GM19467 (cell line): ENCODE data around the gene IGFBP1.

Experiments used
- ATAC-seq: cut with Tn5 transposase; IDR thresholded peaks from one replicate; pipeline ENCODE4 v1.9.1; 2021; ENCODE audit warnings: mild to moderate bottlenecking, moderate library complexity; ENCODE audit not compliant: unreplicated experiment

The IGFBP1 gene

DNA sequence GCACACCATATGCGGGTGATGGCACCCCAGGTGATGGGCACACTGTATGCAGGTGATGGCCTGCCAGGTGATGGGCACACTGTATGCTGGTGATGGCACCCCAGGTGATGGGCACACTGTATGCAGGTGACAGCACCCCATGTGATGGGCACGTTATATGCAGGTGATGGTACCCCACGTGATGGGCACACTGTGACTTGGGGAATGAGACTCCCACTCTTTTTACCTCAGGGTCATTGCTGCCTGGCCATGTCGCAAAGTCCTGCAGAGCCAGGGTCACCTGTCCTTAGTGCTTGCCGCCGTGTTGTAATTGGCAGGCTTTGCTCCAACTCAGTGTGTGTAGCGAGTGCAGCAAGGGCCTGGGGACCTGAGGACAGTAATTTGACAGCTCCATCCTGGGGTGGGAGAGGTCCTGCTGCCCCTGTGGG is 7.8 kb upstream of the IGFBP1 start:
- no peak for ATAC-seq

DNA sequence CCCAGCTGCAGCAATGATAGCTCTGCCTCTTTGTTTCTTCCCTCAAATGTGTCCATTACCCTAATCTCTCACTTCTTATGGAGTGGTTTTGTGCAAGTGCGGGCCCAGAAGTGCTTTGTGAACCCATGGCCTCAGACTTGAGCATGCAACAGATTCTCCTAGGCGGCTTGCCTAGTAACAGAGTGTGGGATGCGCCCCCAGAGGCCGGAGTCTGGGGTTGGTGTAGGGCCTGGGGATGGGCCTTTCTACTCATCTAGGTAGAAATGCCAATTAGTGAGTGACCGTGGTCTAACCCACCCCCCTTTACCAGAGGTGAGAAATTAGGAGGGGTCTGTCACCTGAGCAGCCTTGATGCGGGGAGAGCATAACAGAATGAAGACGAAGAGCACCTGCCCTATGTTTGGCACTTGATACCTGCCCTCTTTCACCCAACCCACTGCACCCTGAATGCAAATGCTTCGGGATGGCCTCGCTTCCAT is 7.0 kb upstream of the IGFBP1 start:
- ATAC-seq: no peak

DNA sequence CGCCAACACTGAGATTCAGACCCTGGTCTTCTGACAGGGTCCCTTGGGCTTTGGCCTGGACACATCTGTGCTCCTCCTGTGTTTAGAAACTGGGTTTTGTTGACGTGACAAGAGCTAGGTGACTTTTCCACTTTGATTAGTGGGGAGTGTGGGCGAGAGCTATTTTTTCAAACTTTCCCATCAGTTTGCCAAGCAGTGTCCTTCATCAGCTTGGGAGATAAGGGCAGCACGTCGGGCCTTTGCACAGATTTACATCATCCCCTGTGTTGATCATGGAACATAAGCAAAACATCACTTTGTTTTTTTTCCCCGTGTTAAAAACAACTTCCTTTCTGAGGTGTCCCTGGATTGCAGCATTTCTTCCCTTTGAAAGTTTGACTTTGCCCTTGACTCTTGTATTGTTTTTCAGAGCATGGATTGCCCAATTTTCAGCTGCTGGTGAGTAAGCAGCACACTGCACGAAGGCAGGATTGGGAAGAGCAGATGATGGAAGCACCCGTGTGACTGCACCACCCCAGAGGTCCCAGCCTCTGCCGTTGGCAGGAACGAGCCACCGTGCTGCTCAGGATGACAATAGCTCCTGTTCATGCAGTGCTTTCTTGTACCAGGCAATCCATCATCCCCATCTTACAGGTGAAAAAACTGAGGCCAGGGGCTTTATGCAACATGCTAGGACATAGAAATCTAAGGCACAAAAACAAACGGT is 6.4 kb upstream of the IGFBP1 start:
- ATAC-seq: no peak

DNA sequence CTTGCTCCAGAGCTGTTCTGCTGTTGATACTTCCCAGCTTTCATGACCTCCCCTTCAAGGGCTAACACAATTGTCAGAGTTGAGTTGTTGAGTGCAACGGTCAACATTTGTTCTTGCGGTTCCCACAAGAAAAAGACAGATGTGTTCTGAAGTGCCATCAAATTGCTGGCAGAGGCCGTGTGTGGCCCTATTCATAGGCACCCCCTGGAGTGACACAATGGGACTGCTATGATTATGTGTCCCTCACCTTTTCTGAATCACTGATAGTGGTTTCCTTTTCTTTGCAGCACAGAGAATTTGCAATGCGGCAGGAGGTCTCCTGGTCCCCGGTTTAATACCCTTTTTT is 5.8 kb upstream of the IGFBP1 start:
- no peak for ATAC-seq

DNA sequence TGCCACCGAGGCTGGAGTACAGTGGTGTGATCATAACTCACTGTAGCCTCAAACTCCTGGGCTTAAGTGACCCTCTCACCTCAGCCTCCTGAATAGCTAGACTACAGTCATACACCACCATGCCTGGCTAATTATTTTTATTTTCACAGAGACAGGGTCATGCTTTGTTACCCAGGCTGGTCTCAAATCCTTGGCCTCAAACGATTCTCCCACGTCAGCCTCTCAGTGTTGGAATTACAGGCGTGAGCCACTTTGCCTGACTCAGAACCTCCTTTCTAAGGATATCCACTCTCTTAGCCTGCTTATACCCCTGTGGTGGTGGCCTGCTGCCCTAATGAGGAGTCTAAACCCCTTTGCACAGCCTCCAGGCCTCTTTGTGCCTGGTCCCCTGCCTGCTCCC is 4.2 kb upstream of the IGFBP1 start:
- ATAC-seq: no peak

DNA sequence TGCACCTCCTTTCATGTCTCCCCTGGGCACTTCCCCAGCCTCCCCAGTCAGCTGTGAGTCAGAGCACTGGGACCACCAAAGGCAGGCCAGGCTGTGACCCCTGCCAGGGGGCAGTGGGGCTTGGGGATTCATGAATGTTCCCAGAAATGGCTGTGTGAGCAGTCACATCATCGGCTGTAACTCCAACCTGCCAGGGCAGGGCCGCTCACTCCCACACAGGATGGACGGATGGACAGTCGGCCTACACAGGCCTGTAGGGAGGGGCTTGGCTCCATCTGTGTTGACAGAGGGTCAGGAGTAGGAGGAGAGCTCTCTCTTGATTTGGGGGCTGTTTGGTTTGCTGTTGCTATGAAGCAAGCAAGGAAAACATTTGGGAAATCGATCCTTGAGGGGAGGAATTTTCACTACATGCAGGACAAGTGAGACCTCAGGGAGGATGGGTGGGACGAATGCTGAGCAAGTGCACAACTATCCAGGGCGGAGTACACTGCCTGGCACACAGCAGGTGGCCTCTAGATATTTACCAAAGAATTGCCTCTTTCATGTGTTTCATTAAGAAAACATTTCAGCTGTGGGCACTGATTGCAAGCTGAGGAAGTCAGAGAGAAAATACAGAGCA is 2.9 kb upstream of the IGFBP1 start:
- ATAC-seq: no peak

DNA sequence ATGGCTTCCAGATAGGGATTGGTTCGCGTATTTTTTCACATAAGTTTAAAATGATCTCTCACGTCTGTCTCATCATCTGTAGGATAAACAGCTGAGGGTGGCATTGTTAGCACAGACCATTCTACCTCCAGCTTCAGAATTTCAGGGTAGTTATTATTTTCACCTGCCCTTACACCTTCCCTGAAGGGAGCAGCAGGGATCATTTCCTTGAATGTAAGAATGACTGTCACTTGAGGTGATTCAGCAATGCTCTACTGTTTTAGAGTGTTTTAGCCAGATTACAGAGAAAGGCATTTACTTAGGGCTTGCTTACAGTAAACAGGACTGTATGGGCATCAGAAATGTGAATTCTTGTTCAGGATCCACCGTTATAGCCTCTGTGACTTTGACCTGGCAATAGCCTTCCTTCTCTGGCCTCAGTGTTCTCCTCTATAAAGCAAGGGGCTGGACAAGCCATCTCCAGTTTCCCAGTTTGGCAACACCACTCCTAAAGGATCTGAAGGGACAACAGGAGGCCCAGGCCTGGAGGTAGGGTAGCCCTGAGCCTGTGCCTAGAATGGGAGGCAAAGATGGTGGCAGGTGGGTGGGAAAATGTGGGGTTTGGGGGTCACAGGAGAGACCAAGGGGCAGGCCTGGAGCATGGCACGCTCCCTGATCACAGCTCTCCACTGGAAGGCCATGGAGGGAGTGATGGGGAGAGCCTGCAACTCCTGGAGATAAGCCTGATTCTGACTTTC is 1.2 kb upstream of the IGFBP1 start:
- no peak for ATAC-seq

DNA sequence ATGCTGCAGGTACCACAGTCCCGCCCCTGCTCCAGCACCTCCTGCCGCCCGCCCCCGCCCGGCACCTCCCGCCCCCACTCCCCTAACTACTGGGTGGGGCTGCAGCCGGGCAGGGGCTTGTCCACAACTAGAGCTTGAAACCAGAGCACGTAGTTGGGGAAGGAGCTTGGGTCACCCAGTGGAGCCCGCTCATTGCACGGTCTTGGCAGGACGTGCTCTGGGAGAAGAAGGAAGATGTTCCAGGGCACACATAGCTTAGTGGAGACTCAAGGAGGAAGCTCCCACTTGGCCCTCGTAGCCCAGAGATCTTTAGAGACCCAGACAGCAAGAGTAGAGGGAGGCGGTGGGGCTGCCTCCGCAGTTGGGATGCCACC is 692 bp downstream of the IGFBP1 start:
- ATAC-seq: no peak

DNA sequence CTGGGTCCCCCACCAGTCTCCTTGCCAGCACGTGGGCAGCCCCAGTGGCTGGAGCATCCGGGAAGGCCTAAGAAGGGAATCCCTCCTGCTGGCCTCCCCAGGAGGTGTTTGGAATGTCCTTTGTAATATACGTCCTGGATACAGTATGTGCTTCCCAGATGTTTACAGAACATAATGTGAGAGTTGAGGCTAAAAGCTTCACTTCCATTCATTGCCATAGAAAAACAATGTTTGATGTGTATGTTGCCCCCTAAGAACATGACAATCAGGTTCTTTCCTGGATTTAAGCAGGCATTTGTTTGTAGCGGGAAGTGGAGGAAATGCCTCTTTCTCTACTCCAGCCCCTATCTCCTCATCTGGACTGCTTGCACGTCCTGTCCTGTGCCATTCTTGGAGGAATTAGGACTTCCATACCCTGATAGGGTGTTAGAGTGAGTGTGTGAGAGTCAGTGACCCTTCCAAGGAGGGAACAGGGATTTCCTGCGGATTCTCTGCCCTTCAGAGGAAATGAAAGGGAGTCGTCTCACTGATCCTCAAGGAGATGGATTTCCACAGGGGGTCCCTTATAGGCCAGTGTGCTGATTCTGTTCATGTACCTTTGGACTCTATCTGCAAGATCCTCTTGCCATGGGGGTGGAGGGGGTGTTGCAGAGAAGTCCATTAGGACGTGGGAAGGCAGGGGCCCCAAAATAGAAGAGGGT is 1.2 kb downstream of the IGFBP1 start:
- ATAC-seq: no peak

DNA sequence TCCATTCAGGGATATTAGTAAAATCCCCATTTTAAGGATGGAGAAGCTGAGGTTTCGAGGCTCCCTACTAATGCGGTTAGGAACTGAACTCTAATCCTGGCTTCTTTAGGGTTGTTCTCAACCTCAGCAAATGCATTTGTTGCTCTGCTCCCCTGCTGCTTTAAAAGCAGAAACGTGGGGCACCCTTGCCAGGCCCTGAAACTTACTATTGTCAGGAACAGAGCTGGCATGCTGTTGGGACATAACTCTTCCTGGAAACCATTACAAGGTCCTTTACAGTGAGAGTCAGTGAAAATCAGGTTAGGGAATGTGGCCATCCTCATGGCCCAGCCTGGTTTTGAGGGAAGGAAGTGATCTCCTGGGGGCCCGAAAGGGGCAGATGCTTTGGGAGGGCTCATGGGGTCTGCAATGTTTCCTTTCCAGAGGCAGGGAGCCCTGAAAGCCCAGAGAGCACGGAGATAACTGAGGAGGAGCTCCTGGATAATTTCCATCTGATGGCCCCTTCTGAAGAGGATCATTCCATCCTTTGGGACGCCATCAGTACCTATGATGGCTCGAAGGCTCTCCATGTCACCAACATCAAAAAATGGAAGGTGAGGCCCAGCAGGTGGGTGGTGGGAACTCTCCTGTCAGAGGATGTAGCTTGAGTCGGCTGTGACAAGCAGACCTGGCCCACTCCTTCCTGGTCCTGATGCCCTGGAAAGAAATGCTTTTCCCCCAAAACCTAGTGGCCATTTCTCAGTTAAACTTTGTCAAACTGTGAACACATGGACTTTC is 2.0 kb downstream of the IGFBP1 start:
- no peak for ATAC-seq

DNA sequence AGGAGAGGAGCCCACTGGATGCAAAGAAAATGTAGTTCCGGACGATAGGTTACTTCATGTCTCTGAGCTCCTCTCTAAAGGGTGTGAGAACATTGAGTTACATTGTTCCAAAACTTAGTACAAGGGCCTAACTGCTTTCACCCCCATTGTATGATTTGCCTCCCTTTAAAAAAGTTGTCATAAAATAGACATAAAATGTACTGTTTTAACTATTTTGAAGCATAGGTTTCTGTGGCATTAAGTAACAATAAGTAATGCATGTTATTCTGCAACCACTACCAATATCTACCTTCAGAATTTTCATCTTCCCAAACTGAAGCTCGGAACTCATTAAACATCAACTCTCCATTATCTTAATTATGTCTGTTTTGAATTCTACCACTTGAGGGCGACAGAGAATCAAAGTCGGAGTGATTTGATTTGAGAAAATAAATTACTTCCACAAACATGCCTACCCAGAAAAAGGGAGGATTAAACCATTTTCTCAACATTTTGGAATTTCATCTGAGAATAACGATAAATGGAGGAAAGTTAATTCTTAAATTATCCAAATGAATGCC is 2.7 kb downstream of the IGFBP1 start:
- ATAC-seq: no peak

DNA sequence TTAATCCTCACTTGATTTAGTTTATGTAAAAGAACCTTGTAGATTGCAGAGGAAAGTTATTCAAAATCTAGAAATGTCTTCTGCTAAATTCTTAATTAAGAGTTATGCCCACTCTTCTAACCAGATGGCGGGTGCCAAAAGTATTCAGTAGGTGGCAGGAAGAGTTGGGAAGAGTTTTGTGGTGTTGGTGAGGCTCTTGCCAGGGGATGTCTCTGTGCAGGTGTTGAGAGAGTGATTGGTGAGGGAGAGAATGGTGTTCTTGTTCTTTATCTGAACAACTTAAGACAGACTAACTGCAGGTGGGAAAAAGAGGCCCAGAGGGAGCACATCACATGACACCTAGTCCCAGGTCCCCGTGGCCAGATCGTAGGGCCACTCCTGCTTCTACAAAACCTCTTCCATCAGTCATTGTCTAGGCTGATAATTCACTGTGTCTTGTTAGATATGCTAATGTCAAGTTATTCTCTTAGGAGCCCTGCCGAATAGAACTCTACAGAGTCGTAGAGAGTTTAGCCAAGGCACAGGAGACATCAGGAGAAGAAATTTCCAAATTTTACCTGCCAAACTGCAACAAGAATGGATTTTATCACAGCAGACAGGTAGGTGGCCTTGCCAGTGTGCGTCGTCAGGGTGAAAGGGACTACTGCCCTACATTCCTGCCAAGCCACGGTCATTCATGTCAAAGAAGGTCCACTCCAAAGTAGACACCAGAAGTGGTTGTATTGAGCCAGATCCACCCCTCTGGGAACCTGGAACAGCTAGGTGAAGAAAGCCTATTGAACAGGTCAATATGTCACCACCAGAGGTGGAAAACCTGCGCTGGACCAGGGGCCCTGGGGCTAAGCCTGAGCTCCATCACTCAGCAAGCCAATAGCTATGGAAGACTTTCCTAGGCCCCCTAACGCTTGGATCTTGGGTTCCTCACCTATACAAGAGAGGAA is 3.4 kb downstream of the IGFBP1 start:
- ATAC-seq: no peak

DNA sequence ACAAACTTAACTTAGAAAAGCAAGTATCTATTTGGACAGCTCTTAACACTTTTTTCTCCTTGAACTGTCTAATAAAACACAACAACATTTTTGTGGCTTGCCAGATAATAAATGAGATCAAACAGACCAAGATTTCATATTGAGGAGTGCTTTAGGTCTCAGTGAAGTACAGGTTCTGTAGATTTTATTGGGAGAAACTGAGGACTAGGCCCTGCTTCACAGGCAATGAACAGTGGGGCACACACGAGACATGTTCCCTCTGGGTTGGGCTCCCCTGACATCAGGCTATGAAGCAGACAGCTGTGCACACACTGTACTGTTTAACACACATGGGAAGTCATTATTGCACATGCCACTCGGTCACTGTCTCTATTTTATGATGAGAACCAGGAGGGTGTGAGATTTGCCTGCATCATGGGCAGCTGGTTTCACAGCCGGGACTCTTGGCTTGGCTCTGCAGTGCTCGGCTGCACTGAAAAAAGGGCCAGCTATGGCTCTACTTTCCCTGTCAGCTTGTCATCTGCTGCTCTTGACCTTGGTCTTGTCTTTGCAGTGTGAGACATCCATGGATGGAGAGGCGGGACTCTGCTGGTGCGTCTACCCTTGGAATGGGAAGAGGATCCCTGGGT is 4.2 kb downstream of the IGFBP1 start:
- no peak for ATAC-seq

DNA sequence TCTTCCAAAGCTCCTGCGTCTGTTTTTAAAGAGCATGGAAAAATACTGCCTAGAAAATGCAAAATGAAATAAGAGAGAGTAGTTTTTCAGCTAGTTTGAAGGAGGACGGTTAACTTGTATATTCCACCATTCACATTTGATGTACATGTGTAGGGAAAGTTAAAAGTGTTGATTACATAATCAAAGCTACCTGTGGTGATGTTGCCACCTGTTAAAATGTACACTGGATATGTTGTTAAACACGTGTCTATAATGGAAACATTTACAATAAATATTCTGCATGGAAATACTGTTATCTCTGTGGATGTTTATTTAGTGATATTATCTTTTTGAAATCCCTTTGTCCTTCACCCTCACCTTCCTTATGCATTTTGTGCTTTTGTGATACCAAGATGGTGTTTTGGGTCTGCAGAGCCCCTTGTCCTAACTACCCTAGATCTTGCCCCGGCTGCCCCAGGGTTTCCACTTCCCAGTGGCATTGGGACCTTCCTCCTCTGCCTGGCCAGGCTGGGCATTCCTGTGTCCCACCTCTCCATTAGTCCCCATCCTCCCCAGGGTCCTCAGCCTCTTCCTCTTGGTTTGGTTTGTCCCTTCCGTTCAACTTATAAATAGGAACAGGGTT is 5.2 kb downstream of the IGFBP1 start:
- ATAC-seq: no peak

DNA sequence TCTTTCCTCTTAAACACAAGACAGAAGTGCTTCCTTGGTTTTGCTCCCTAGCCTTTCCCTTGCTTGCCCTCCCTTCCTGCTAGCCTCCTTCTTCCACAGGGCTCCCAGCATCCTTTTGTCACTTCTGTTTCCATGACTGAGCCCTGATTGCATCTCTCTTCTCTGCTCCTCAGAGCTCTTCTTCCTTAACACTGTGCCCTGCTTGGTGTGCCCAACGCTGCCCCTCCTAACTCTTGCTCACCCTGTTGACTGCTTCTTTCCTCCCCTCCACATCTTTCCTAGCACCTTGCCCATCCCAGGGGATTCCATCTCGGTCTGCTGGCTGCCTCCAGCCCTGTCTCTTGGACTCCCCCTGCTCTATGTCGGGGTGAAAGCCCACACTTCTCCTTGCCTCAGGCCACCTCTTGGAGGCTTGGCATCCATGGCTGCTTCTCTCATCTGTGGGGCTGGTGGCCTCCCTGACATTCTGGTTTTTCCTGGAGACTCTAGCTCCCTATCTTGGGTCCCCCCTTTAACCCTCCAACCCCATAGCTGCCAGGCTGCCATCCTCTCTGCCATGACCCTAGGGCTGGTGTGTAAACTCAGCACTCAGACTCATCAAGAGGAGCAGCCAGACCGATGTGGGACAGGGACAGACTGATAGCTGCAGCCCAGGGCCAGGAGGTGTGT is 5.8 kb downstream of the IGFBP1 start:
- ATAC-seq: no peak

DNA sequence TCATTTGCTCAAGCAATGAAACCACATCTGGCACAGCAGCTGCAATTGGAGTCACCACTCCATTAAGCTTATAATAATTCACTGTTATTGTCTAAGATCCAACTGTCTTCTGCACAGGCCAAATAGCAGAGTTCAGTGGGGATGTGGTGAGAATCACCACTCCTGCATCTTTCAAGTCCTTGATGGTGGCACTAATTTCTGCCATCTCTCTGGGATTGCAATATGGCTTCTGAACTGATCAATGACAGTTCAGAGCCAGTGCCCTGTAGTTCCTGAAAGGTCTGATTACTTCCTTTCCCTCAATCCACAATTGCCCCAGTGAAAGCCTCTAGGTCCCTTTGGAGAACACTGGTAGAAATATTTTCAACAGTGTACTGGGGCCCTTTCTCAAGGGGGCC is 6.4 kb downstream of the IGFBP1 start:
- ATAC-seq: no peak

DNA sequence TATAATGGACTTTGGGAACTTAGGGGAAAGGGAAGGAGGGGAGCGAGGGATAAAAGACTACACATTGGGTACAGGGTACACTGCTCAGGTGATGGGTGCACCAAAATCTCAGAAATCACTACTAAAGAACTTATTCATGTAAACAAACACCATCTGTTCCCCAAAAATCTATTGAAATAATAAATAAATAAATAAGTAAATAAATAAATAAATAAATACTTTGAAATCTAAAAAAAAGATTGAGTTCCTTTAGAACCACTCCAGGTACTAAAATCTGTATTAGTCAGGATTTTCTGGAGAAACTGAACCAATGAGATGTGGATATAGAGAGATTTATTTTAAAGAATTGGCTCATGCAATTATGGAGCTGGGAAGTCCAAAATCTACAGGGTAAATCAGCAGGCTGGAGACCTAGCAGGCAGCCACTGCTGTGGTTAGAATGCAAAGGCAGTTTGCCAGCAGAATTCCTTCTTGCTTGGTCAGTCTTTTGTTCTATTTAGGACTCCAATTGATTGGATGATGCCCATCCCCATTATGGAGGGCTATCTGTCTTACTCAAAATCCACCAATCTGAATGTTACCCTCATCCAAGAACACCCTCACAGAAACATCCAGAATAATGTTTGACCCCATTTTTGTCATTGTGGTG is 8.9 kb downstream of the IGFBP1 start:
- ATAC-seq: no peak

DNA sequence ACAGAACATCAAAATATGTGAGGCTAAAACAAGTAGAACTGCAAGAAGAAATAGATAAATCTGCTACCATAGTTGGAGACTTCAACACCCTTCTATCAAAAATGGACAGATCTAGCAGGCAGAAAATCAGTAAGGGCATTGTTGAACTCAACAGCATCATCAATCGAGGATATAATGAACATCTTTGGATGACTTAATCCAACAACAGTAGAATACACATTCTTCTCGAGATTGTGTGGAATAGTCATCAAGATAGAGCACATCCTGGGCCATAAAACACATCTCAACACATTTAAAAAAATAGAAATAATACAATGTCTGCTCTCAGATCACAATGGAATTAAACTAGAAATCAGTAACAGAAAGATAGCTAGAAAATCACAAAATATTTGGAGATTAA is 9.9 kb downstream of the IGFBP1 start:
- ATAC-seq: no peak
